Keratinocyte (primary cell): ENCODE measurements around the gene CRAMP1. TPM values are rescaled to one million over a fixed set of nuclear protein-coding genes. Genes with fewer than 3 reads are reported as not detected.

Experiments used
- DNase-seq: peaks from one replicate; pipeline ENCODE4 v3.0.0-alpha.2; 2011; ENCODE audit warnings: low read depth, missing footprints, low spot score
- FAIRE-seq: peaks from 2 replicates; lab custom pipeline; 2011; peaks lifted over from hg19 to GRCh38; lab: Jason Lieb, UNC
- H2AFZ ChIP-seq: 2 replicates; pipeline ENCODE4 v1.6.0; 2012; ENCODE audit warnings: low read length, control low read depth, inconsistent platforms; ENCODE audit not compliant: control insufficient read depth
- H3K27ac ChIP-seq: 2 replicates; pipeline ENCODE4 v1.5.1; 2011; ENCODE audit warnings: low read length; ENCODE audit not compliant: control insufficient read depth, insufficient read depth
- H3K27me3 ChIP-seq: 3 replicates; pipeline ENCODE4 v1.6.0; 2011; ENCODE audit warnings: low read length; ENCODE audit not compliant: control insufficient read depth, insufficient read depth; ENCODE audit errors: extremely low read depth
- H3K36me3 ChIP-seq, 2 experiments: 2 replicates in 1 of 2; 3 replicates in 1 of 2; pipeline ENCODE4 v1.5.1; 2011; ENCODE audit warnings: low read length in 2 of 2, mild to moderate bottlenecking in 1 of 2; ENCODE audit not compliant: control insufficient read depth in 2 of 2, insufficient read depth in 2 of 2; ENCODE audit errors: extremely low read depth in 1 of 2
- H3K4me1 ChIP-seq: 3 replicates; pipeline ENCODE4 v1.5.1; 2011; ENCODE audit warnings: low read length; ENCODE audit not compliant: control insufficient read depth, insufficient read depth; ENCODE audit errors: extremely low read depth
- H3K4me2 ChIP-seq: 3 replicates; pipeline ENCODE4 v1.6.0; 2011; ENCODE audit warnings: low read depth, low read length; ENCODE audit not compliant: control insufficient read depth, insufficient read depth; ENCODE audit errors: extremely low read depth
- H3K4me3 ChIP-seq, 3 experiments: fragments of 200-600 bp in 1 of 3; sonication (generic) in 1 of 3; 2 replicates in 2 of 3; 3 replicates in 1 of 3; pipeline ENCODE4 v1.5.1; 2011 to 2016; ENCODE audit warnings: low read length in 3 of 3, mild to moderate bottlenecking in 3 of 3, control low read depth in 2 of 3, inconsistent platforms in 1 of 3, low read depth in 1 of 3, mixed read lengths in 1 of 3, mixed run types in 1 of 3, moderate library complexity in 1 of 3; ENCODE audit not compliant: control insufficient read depth in 2 of 3, insufficient read depth in 2 of 3; ENCODE audit errors: extremely low read depth in 1 of 3
- H3K79me2 ChIP-seq: 2 replicates; pipeline ENCODE4 v1.6.0; 2012; ENCODE audit warnings: low read length; ENCODE audit not compliant: control insufficient read depth, insufficient read depth
- H3K9ac ChIP-seq: 3 replicates; pipeline ENCODE4 v1.6.0; 2011; ENCODE audit warnings: low read length; ENCODE audit not compliant: control insufficient read depth, insufficient read depth; ENCODE audit errors: extremely low read depth
- H3K9me1 ChIP-seq: 3 replicates; pipeline ENCODE4 v1.6.0; 2011; ENCODE audit warnings: low read length; ENCODE audit not compliant: control insufficient read depth, insufficient read depth; ENCODE audit errors: extremely low read depth
- H3K9me3 ChIP-seq: 2 replicates; pipeline ENCODE4 v1.5.1; 2012; ENCODE audit warnings: low read depth, low read length; ENCODE audit not compliant: control insufficient read depth
- H4K20me1 ChIP-seq: 3 replicates; pipeline ENCODE4 v1.6.0; 2011; ENCODE audit warnings: low read length; ENCODE audit not compliant: control insufficient read depth, insufficient read depth; ENCODE audit errors: extremely low read depth
- CTCF ChIP-seq, 3 experiments: IDR thresholded peaks in 1 of 3; conservative IDR thresholded peaks in 1 of 3; optimal IDR thresholded peaks in 1 of 3; 2 replicates in 2 of 3; 3 replicates in 1 of 3; pipeline versions ENCODE3 to v1.5.1; 2011; ENCODE audit warnings: low read length in 3 of 3, mild to moderate bottlenecking in 3 of 3, moderate library complexity in 2 of 3, control low read depth in 1 of 3, inconsistent platforms in 1 of 3; ENCODE audit not compliant: insufficient read depth in 2 of 3; ENCODE audit errors: extremely low read depth in 1 of 3
- EZH2 ChIP-seq: IDR thresholded peaks from one replicate; pipeline ENCODE4 v1.6.1; 2012; ENCODE audit warnings: inconsistent platforms, mild to moderate bottlenecking, low read length, moderate library complexity
- dilution Hi-C: fragments of 300-500 bp; cut with MboI; formaldehyde crosslinking; loops from one replicate; pipeline ENCODE4 v1.7.0; 2020; ENCODE audit warnings: low sequenced_read_pairs; ENCODE audit not compliant: extremely low pct_ligation_motif_present
- polyA plus RNA-seq, 5 experiments: library from polyadenylated mRNA; depleted of rRNA in 3 of 5; stranded (reverse) in 3 of 5; stranded (forward) in 1 of 5; unstranded in 1 of 5; fragments of >200 nt; gene quantifications; 1 replicate in 1 of 5; 2 replicates in 3 of 5; 3 replicates in 1 of 5; pipeline versions ENCODE4 v1.2.1 to v1.2.3, GENCODE V29; 2011 to 2012; ENCODE audit warnings: missing spikeins in 2 of 5, low read depth in 1 of 5, low replicate concordance in 1 of 5

The CRAMP1 gene
- polyA plus RNA-seq, 1 donor (not counting 4 experiments of a cell fraction or from before 2014, with no cell fraction given) = 6.5 TPM

- Histone ChIP-seq H3K4me1 (peaks cover 11% of the 10 kb centered on the region), H3K27ac (no peak overlapping the region), H3K4me2 (no peak overlapping the region), H3K9ac (no peak overlapping the region), H3K36me3 (peaks cover 18 to 24% of the 10 kb centered on the region in 2 experiments), H4K20me1 (peaks cover 20% of the 10 kb centered on the region), H2AFZ (no peak overlapping the region), H3K27me3 (no peaks in the 10 kb centered on the region), H3K9me3 (no peaks in the 10 kb centered on the region), H3K4me3 (no peak overlapping the region), H3K9me1 (no peaks in the 10 kb centered on the region), H3K79me2 (peaks cover 5% of the 10 kb centered on the region)
- DNase-seq = no peak
- TF ChIP-seq EZH2 (no peak), CTCF (optimal IDR thresholded peaks at IDR 0.05 in 1 of 3, IDR thresholded peaks at IDR 0.05 in 1 of 3, conservative IDR thresholded peaks at IDR 0.05 in 1 of 3; ENCODE audit: extremely low read depth in 1 of 3, insufficient read depth in 2 of 3, low read length in 3 of 3) (no peak)
- FAIRE-seq = no peak
- dilution Hi-C loops = no loop called here
Measured at GRCh38 chr16:1647856-1648255, 35.7 kb downstream of the CRAMP1 start.

GRCh38 chr16:1650131-1650530 is 38.0 kb downstream of the CRAMP1 start:
- H4K20me1 ChIP-seq = peaks cover 20% of the 10 kb centered on the region
- dilution Hi-C loops = no loop called here
- no peak for FAIRE-seq

More at GRCh38 chr16:1650131-1650530, 38.0 kb downstream of the CRAMP1 start:
- H3K79me2 ChIP-seq = peaks cover 5% of the 10 kb centered on the region
- no peak overlapping the region for H3K27ac ChIP-seq
- no peaks in the 10 kb centered on the region for H3K9me3 ChIP-seq
- H2AFZ ChIP-seq = no peak overlapping the region
- no peak for DNase-seq
- H3K4me1 ChIP-seq = peaks cover 11% of the 10 kb centered on the region
- H3K36me3 ChIP-seq = peaks cover 21 to 28% of the 10 kb centered on the region in 2 experiments
- no peak overlapping the region for H3K4me3 ChIP-seq
- no peaks in the 10 kb centered on the region for H3K9me1 ChIP-seq
- no peak overlapping the region for H3K4me2 ChIP-seq
- no peaks in the 10 kb centered on the region for H3K27me3 ChIP-seq
- no peak overlapping the region for H3K9ac ChIP-seq
- TF ChIP-seq CTCF (optimal IDR thresholded peaks at IDR 0.05 in 1 of 3, IDR thresholded peaks at IDR 0.05 in 1 of 3, conservative IDR thresholded peaks at IDR 0.05 in 1 of 3; ENCODE audit: extremely low read depth in 1 of 3, insufficient read depth in 2 of 3, low read length in 3 of 3) (no peak), EZH2 (no peak)
